Activated CD4-positive, alpha-beta T cell treated with anti-CD3 and anti-CD28 coated beads for 4 hours (primary cell): Measurements from ENCODE around the gene ADGRV1.

ENCODE experiments used
- DNase-seq, 2 donors: peaks; one replicate each; pipeline ENCODE4 v3.0.0-alpha.2; 2020

Gene ADGRV1

DNA sequence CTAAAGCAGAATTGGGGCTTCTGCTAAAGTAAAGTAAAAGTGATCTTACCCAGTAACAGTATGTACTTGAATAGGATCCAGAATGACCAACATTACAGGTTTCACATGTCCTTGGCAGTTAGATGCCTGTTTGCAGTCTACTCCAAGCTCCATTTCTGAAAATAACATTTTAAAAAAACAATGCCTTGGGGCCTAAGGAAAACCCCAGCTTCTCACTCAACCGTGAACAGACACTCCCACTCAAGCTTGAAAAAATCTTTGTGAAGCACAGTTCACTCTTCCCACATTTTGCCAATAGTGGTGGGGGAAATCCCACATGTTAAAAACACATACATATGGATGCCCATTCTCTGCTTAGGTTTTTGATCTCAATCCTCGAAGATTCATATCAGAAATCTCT lies 520.4 kb downstream of the ADGRV1 start:
- no peak for DNase-seq

DNA sequence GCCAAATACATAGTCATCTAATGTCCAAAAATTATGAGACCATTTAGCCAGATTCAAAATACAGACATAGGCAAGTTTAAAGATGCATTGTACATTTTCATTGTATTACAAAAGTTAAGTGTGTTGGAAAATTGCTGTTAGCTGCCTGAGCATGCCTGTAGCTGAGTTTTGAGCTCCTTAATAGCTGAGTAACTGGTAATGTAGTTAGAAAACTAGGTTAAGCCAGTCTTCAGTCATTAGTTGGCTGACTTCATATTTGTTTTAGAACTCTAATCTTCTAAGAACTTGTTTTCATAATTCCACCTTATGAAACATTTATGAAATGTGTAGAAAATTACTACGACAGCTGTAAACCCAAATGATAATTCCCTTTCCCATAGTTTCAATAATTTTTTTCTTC lies 531.2 kb downstream of the ADGRV1 start:
- no peak for DNase-seq

DNA sequence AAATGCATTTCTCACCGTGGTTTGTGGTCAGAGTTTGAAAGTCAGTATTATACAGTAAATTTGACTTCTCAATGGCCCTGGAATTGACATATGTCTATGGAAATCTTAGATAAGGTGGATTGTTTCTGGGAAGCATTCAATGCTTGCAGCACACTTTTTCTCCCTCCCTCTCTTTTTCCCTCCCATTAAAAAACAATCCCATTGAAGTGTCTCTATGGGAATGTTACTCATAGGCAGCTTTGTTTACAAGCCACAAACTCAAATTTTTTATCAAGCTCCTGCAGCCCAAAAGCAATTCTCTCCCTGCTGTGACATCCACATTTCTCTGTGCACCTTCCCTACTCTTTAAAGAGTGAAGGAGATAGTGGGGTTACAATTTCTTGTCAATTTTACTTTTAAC lies 532.4 kb downstream of the ADGRV1 start:
- no peak for DNase-seq

DNA sequence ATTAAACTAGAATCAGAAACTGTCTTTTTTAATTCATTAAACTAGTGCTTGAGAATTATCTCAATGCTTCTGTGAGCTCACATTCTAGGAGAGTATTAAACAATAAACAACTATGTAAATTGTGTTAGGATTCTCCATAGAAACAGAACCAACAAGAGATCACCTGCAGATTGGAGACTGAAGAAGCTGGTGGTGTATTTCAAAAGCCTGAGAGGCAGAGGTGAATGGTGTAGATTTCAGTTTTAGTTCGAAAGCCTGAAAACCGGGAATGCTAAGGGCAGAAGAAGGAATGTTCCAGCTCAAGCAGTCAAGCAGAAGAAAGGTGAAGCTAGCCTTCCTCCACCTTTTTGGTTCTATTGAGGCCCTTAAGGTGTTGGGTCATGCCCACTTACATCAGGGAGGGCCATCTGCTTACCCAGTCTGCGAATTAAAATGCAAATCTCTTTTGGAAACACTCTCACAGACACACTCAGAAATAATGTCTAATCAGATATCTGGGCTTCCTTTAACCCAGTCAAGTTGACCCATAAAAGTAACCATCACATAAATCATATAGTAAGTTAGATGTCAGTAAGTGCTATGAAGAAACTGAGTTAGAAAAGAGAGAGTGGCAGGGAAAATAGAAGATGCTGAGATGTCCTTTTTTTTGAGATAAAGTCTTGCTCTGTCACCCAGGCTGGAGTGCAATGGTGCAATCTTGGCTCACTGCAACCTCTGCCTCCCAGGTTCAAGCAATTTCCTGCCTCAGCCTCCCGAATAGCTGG lies 533.1 kb downstream of the ADGRV1 start:
- no peak for DNase-seq

DNA sequence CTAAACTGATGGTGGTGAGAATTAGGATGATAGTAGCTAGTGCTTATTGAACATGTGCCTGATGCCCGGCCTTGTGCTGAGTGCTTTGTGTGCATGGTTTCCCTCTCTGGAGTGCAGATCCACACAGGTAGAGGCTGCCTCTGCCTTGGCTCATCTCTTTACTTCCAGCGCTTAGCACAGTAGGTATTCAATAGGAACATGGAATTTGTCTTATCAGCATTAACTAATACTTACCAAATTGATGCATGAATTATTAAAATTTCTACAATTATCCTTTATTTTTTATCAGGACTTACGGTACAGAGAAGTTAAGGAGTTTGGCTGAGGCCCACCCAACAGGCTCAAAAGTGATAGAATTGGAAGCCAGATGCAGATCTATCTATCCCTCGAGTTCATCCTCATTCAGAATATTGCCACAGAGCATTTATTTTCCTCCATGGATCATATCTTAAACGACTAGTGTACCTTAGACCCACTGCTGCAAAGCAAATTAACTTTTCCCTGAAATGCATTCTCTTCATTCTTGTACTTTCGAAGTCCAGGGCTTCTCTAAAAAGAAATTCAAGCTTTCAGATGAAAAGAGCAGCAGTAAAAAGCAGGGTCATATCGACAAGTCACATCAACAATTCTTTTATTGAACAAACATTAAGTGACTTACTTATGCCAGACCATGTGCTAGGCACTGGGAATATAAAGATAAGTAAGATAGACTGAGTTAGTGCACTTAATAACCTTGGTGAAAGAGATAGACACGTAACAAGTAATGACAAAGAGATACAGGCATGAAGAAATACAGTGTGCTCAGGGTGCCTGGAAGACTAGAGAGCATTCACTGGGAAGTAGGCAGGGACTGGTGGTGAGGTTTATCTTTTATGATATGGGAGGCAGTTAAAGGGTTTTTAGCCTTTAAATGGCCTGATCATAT lies 534.5 kb downstream of the ADGRV1 start:
- no peak for DNase-seq

DNA sequence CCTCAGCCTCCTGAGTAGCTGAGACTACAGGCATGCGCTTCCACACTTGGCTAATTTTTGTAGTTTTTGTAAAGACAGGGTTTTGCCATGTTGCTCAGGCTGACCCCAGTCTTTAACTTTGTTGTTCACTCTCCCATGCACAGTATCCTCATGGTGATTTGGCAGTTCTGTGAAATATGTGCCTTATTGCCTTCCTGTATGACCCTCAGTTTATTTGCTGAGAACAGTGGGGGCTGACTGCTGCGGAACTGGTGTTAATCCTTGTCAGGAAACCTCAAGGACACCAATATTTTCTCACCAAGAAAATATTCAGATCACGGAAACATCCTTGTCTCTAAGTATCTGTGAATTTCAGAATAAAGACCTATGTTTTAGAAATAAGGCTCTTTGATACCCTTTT lies 536.7 kb downstream of the ADGRV1 start:
- DNase-seq: no peak

DNA sequence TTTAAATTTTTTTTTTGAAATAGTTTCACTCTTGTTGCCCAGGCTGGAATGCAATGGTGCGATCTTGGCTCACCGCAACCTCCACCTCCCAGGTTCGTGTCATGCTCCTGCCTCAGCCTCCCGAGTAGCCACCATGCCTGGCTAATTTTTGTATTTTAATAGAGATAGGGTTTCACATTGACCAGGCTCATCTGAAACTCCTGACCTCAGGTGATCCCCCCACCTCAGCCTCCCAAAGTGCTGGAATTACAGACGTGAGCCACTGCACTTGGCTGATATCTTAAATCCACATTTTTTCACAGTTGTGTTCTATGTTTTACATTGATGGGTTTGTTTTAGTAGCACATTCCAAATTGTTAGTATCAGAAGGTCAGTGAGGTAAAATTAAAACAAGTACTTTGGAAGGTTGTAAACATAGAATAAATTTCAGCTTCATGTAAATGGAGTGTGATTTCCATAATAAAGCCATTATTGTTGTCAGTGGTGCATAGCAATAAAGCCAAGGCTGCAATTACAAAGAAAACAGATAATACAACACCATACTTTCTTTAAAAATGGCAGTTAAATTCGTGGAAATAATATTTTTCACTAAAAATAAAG lies 537.3 kb downstream of the ADGRV1 start:
- no peak for DNase-seq

DNA sequence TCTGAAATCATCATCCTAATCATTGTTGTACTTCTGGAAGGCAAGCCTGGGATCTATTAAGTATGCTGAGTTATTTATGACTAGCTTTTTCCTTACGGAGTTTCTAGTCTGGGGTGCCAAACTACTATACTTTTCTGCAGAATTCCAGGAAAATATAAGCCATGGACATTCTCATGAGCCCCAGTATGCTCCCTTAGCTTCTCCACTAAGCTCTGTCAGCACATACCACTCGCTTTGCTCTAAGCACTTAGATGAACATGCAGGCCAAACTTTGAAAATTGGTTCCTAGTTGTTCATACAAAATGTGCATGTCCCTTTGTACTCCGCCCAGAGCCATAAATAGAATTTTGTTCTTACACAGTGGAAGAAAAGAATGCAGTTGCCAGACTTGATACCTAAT lies 539.9 kb downstream of the ADGRV1 start:
- no peak for DNase-seq

DNA sequence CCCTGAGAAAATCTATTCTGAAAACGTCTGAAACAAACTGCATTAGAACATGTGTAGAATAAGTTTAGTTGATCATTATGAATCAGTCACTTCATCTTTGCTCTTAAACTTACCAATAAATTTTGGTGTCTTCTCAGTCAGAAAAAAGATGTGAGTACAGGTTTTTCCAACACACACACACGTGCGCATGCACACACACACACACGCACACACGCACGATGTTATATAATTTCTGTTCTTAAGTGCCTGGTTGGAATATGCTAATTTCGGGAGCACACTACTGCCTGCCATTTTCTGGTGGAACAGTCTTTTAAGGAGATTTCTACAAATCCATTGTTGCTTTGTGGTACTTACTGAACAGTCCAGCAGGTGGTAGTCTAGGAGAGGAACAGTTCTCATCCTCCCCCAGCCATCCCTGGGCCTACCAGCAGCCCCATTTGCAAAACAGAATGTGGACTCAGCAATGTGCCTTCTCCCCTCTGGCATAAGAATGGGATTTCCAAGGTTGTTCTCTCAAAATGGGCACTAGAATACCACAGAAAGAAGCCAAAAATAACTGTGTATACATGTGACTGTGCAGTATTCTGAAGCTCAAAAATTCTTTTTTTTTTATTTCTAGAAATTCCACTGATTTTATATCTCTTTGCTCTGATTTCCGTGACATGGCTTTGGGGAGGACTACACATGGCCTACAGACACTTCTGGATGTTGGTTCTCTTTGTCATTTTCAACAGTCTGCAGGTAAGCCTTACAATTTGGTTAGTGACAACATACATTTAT lies 543.2 kb downstream of the ADGRV1 start:
- DNase-seq: peak; percentile 22 to 32

DNA sequence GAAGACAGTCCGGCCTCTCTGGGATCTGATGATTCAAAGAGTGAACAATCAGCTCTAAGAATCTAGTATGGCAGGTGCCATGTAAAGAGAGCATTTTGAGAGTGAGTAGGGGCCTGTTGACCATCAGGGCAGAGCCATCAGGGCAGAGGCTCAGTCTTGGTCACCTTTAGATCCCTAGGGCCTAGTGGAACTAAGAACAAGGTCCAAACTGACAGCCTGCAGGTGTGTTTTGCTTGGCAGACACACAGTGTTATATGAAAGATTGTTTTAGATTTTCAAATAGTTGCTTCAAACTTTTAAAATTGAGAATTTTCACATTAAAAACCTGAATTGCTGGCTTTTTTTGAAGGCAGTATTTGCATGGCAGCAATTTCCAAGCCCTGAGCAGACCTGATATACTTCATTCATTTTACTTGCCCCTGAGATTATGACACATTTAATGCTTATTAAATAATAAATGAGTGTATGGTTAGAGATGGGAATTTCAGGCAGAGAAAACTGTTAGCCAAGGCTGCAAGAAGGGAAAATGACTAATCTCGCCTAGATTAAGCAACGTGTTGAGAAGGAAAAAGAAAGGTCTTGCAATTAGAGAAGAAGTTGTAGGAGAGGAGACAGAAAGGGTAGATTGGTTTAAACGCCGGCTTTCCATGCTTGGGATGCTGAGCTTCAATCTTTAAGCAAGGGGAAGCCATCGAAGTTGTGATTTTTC lies 544.9 kb downstream of the ADGRV1 start:
- no peak for DNase-seq

DNA sequence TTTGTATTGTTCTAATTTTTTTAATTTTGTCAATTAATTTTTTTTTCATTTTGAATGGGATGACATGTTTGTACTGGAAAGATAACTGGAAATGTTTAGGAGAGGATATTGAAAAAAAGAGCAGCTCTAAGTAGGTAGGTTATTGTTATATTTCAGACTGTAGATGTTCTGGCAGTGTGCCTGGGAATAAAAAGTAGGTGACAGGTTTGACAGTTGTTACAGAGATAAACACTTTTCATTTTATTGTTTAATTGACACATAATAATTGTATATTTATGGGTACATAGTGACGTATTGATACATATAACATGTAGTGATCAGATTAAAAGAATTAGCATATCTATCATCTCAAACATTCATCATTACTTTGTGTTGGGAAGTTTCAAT lies 545.5 kb downstream of the ADGRV1 start:
- no peak for DNase-seq

DNA sequence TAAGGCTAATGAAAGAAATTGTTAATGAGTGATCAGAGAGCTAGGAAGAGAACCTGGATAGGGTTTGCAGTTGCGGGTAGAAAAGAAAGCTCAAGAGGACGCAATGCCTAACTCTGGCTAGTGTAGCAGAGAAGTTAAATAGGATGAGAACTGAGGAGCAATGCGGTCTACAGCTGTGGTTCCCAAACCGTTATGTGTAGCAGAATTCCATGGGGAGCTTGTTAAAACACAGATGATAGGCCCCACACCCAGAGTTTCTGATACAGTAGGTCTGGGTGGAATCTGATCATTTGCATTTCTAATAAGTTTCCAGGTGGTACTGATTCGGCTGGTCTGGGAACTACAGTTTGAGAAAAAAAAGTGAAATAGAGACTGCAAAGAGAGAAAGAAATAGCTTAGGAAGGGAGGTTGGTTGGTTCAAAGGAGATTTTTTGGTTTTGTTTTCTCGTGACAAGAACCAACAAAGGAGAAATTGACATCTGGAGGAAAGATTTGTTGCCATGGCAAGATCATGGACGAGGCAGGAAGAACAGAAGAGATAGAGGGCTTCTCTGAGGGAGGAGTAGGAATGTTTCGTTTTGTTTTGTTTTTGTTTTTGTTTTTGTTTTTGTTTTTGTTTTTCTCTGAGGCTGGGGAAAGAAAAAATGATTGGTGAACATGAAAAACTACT lies 548.4 kb downstream of the ADGRV1 start:
- no peak for DNase-seq

DNA sequence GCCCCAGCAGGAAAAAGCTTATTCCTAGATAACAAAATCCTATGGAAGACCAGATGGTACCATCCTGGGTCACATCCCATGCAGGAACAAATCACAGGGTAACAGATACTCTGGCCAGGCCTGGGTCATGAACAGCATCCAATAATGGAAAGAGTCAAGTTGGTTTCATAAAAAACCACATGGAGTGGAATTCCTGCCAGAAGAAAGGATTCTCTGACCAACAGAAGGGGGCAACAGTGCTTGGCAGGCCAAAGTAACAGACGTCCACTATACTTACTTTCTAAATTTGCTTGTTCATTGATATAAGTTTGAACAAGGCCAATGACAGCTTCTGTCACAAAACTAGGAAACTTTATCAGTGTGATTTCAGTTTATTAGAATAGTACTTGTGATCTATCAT lies 551.0 kb downstream of the ADGRV1 start:
- DNase-seq: no peak

DNA sequence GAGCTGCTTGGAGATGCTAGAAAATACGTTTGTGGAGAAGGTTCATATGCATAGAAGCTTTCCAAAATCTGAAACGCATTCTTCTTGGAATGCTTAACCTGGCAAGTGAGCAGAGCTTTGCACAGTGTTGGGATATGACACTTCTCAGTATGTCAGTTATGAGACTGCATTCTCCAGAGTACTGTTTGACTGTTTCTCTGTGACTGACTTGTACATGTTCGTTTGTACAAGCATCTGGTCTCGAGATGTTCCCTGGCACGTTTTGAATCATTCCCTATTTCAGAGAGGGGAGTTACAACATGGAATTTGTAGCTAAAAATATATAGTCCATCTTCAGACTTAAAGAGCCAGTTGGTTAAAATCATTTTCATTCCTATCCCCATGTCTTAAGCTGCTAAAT lies 552.1 kb downstream of the ADGRV1 start:
- no peak for DNase-seq

DNA sequence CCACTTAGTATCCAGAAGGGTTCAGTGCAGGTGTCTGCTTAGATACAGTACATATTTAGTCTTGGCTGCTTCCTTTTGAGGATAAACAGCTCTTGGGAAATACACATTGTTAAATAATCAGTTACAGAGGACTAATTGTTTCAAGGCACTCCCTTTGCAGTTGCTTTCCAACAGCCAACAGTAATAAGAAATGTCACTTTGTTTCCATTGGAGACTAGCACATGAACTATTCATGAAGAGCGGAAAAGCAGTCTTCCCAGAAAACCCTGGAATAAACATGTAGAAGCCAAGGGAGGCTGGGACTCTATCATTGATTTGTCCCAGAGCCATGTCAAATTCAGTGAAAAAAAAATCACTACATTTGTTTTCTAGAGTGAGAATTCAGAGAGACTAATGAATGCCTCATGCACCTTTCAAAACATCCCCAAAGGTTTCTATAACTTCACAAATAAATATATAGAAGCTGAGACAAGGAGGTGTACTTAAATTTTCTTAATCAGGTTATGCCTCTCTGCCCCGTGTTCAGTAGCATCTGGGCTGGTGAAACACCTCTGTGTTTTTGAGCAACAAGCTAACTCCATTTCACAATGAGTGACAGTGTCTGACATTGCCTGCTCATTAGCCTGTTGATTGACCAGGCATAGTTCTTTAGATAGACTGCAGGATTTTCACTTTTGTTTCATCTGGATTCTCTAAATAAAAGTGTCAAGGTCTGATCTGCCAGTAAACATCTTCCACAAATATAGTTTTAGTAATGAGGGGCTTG lies 553.1 kb downstream of the ADGRV1 start:
- no peak for DNase-seq

DNA sequence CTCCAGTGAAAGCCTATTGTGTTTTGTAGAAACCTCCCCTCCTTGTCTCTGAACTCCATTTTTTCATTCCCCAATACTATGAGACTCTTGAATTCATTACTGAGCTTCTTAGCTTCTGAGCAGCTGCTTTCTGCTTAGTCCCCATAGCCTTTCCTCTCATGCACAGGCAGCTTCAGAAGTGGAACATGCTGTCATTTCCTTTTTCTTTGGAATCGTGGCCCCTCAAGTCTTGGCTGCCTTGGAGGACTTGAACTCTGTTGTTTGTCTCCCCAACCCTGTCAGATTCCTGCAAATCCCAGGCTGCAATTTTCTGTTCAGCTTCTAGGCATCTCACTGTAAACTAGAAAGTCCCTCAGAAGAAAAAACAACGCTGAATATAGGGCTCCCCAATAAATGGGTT lies 556.1 kb downstream of the ADGRV1 start:
- DNase-seq: no peak

DNA sequence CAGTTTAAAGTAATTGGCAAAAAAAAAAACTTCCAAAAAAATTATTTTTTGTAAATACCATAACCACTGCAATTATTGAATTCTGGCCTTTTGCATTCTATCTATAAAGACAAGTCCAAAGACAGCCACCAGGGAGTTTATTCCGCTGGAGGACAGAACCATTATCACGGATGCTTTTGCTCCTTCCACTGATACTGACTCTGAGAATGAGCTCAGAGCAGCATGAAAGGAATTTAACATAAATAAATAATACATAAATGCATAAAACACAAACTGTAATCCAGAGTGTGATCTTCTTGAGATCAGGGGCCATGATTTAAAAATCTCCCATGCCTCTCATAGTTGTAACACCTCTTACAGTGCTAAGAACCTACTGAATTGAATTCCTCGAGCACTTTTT lies 559.8 kb downstream of the ADGRV1 start:
- no peak for DNase-seq

DNA sequence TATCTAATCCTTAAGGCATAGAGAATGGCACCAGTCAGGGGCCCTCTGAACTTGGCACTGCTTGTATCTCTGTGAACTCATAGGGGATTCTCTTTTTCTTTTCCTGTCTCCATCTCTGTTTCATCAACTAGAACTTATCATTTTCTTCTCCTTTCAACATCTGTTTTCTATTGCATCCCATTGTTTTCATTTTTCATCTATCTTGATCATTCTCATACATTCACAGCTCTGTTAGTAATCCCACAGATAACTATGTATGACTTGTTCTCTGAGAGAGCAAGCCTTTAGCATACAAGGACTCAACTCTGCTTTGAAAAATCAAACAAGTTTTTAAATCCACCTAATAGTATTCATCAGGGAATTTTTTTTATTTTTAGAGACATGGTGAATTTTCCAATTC lies 560.2 kb downstream of the ADGRV1 start:
- no peak for DNase-seq

DNA sequence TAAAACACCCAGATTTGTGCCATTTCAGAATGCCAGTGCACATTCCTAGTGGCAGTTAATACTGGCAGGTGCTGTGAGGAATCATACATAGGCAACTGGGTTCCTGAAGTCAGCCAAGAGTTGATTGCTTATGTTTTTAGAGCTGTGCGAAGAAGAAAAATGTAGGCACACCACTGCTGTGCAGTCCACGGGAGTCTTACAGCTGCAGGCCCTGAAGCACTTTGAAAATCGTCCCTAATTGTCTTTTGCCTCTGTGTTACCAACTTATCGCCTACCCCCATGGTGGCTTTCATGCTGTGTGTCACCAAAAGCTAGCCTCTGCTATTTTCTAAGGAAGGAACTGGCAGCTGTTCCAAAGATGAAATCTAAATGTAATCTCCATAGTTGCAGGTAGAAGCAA lies 560.6 kb downstream of the ADGRV1 start:
- DNase-seq: no peak

DNA sequence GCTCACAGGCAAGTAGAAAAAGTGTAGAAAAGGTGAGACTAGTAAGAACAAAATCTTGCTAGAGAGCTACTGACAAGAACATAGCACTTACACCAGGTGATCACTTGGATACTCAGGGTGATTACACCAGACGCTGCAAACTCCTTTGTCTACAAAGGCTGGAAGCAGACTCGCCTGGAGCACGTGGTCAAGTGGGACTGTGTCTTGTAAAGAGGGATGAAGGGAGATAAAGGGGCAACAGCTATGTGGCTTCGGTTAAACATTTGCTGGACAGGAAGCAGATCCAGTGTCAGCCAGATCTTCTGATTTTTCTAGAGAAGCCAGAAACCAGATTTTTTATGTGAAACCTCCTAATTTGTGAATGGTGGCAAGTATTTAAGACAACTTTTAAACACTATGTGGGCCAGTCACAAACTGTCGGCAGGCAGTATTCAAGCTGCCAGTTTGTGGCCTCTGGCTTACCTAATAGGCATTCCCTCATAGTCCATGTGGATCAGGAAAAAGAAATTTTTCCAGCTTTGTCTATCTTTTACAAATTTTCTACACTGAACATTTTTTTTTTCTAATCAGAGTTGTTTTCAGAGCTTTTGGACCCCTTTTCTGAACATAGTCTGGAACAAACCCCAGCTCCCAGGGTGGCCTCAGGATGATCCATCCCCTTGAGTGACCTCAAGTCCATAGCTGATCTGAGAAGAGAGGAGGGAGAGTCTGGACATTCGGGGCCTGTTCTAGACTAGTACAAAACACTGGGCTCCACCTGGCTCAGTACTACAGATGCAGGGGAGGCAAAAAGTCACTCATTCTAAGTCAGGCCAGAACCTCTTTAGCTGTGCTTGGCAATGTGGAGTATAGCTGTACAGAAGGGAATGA lies 561.6 kb downstream of the ADGRV1 start:
- DNase-seq: no peak
